Measurements from ENCODE around the gene NELL2.
"Not testable (repeated sequence)": the region's sequence is repeated elsewhere in the genome, so short reads cannot be mapped to it uniquely, and the experiment has no call there.

The NELL2 gene

DNA sequence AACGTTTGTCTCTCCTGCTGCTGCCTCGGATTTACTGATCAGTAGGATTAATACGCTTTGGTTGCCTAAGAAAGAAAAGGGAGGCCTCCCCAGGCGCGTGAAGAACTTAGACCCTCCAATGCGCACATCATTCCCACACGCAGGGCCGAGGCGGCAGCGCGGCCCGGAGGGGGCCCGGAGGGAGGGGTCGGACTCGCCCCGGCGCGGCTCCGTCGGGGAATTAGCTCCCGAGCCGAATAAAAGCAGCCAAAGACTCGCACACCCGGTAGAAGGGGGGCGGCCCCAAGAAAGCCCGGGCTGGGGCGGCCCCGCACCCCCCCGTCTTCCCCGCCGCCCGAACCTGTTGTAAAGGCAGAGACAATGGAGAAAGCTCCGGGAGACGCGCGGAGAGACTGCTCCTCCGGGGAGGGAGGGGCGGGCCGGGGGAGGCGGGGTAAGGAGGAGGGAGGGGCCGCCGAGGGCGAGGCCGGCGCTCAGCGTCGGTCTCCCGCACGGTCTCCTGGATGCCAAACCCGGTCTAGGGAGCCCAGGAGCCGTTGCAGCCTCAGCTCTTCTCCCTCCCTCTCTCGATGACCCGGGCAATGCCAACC, at the start of gene NELL2:
Gene NELL2 (minus strand): TSS at position 362 of the 590 bp plus-strand sequence. CDS start 446 bp downstream, outside the sequence.
- Mint-ChIP-seq H3K4me1 (peaks cover 11% of the 10 kb centered on the region), H3K4me3 (peak within 1 kb of the TSS; percentile 96 to 100), H3K9me3 (peaks cover 14 to 17% of the 10 kb centered on the region in 2 donors), H3K27me3 (peaks cover 8% of the 10 kb centered on the region), H3K27ac (peak within 1 kb of the TSS; percentile 96 to 98)
- ATAC-seq (peak; percentile 82), DNase-seq (peak; percentile 68 to 71)

DNA sequence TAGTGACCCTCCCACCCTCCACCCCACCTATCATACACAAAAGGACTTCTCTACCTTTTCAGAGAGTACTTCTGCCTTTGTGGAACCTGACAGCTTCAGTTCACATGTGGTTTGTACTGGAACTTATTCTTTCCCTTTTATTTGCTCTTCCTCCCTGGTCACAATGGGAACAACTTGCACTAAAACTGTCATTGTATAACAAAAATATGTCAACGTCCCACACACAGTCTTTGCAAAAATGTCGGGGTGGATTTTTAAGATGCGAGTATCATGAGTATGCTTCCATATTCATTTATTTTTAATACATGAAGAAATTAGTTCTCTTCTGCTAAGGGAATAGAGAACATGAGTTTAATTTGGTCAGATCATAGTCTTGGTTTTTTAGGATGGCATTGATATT, 45.6 kb upstream of the NELL2 start:
- no peaks in the 10 kb centered on the region for H3K4me1 Mint-ChIP-seq
- H3K9me3 Mint-ChIP-seq = no peaks in the 10 kb centered on the region
- H3K4me3 Mint-ChIP-seq = no peak overlapping the region
- no peaks in the 10 kb centered on the region for H3K27me3 Mint-ChIP-seq
- ATAC-seq (no peak), DNase-seq (no peak)
- no peak overlapping the region for H3K27ac Mint-ChIP-seq

GRCh38 chr12:44917141-44917540, 41.0 kb upstream of the NELL2 start:
- DNase-seq (no peak), ATAC-seq (no peak)
- no peaks in the 10 kb centered on the region for H3K27me3 Mint-ChIP-seq
- no peaks in the 10 kb centered on the region for H3K4me1 Mint-ChIP-seq
- no peaks in the 10 kb centered on the region for H3K9me3 Mint-ChIP-seq
- H3K4me3 Mint-ChIP-seq = no peak overlapping the region
- H3K27ac Mint-ChIP-seq = no peak overlapping the region

- Mint-ChIP-seq H3K4me3 (no peak overlapping the region), H3K4me1 (no peaks in the 10 kb centered on the region), H3K9me3 (no peaks in the 10 kb centered on the region), H3K27me3 (no peaks in the 10 kb centered on the region), H3K27ac (no peak overlapping the region)
- DNase-seq (no peak), ATAC-seq (no peak)
Observed at GRCh38 chr12:44915958-44916357, 39.8 kb upstream of the NELL2 start.

GRCh38 chr12:44904321-44904720, 28.2 kb upstream of the NELL2 start:
- Mint-ChIP-seq H3K4me3 (no peak overlapping the region), H3K4me1 (no peaks in the 10 kb centered on the region), H3K27ac (no peak overlapping the region), H3K9me3 (peaks cover 20 to 25% of the 10 kb centered on the region in 2 donors), H3K27me3 (no peaks in the 10 kb centered on the region)
- no peak for ATAC-seq
- DNase-seq = no peak

GRCh38 chr12:44898108-44898507, 22.0 kb upstream of the NELL2 start:
- ATAC-seq, DNase-seq, H3K4me3 Mint-ChIP-seq, H3K27ac Mint-ChIP-seq, H3K27me3 Mint-ChIP-seq, H3K4me1 Mint-ChIP-seq: not testable (repeated sequence)
- peaks cover 27 to 47% of the 10 kb centered on the region in 2 donors for H3K9me3 Mint-ChIP-seq

DNA sequence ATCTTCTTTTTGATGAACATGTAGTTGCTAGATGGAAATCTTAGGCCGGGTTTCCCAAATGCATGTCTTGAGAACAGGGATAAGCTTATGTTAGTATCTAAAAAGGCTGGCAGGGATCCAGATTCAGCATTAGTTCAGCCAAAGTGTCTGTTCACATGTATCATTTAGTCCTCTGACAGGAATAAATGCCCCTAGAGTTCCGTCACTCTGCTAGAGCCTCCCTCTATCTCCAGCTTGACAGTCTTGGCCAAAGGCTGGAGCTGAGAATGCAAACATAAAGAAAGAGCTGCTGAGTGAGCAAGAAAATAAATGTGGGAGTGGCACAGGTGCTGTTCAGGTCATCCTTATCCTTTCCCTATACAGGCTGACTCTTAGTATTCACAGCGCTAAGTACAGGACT, 13.8 kb upstream of the NELL2 start:
- DNase-seq (no peak), ATAC-seq (no peak)
- no peak overlapping the region for H3K27ac Mint-ChIP-seq
- no peaks in the 10 kb centered on the region for H3K9me3 Mint-ChIP-seq
- H3K4me1 Mint-ChIP-seq = no peaks in the 10 kb centered on the region
- no peak overlapping the region for H3K4me3 Mint-ChIP-seq
- H3K27me3 Mint-ChIP-seq = no peaks in the 10 kb centered on the region

- ATAC-seq = no peak
- H3K4me3 Mint-ChIP-seq = no peak overlapping the region
- no peaks in the 10 kb centered on the region for H3K4me1 Mint-ChIP-seq
- DNase-seq = no peak
- H3K27me3 Mint-ChIP-seq = no peaks in the 10 kb centered on the region
- H3K9me3 Mint-ChIP-seq = no peaks in the 10 kb centered on the region
- H3K27ac Mint-ChIP-seq = no peak overlapping the region
Observed at GRCh38 chr12:44889162-44889561, 13.0 kb upstream of the NELL2 start.

- Mint-ChIP-seq H3K4me1 (no peaks in the 10 kb centered on the region), H3K4me3 (no peak overlapping the region), H3K9me3 (peaks cover 0 to 9% of the 10 kb centered on the region in 2 donors), H3K27me3 (no peaks in the 10 kb centered on the region), H3K27ac (no peak overlapping the region)
- no peak for DNase-seq
- no peak for ATAC-seq
Observed at GRCh38 chr12:44885902-44886301, 9.8 kb upstream of the NELL2 start.

DNA sequence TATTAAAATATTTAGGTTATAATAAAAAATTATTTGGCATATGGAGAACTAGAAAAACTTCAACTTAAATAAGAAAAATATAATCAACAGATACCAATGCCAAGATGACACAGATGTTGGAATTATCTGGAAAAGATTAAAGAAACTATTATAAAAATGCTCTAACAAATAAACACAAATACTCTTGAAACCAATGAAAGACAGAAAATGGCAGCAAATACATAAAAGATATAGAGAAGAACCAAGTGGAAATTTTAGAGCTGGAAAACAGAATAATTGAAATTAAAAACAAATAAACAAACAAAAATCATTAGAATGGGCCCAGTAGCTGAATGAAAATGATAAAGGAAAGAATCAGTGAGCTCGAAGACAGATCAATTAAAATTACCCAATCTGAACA, 5.1 kb upstream of the NELL2 start:
- H3K4me1 Mint-ChIP-seq = peaks cover 10% of the 10 kb centered on the region
- ATAC-seq (no peak), DNase-seq (no peak)
- peaks cover 17 to 22% of the 10 kb centered on the region in 2 donors for H3K9me3 Mint-ChIP-seq
- no peak overlapping the region for H3K4me3 Mint-ChIP-seq
- peaks cover 8% of the 10 kb centered on the region for H3K27me3 Mint-ChIP-seq
- no peak overlapping the region for H3K27ac Mint-ChIP-seq

DNA sequence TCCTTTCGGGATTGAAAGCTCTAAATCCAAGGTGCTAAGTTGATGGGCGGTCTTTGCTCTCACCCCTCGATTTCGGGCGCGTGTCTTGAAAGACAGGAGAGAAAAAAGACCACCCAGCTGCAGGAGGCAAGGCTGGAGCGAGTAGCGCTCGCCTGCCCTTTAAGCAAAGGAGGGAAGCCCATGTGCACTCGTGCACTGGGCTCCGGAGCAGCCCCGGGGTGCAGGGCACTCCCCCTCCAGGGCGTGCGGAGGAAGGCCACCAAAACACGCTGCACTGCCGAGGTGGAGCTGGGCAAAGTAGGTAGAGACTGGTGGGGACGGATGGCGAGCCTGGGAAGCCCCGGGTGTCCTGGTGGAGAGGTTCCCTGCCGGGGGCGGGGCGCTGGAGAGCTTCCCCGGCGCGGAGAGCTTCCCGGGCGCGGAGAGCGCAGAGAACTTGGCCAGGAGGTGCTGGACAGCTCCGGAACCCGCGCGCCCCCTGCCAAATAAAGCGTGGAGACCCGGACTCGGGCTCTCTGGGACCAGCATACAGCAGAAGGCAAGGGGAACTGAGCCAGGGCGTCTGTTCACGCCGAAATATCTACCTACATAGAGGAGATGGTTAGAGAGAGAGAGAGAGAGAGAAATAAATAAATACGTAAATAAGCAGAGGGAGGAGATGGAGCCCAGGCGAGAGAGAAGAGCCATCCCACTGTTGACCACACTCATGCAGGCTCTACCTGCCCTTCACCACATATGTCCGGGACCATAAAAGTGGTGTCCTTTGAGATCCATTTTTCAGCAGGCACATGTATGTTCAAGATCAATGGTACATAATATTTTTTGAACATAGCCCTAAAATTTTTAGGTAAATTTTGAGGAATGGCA, 662 bp upstream of the NELL2 start:
- Mint-ChIP-seq H3K4me3 (peak overlapping the region; percentile 96 to 100), H3K27ac (peak overlapping the region; percentile 81 to 83), H3K4me1 (peaks cover 10% of the 10 kb centered on the region), H3K9me3 (peaks cover 17 to 21% of the 10 kb centered on the region in 2 donors), H3K27me3 (peaks cover 8% of the 10 kb centered on the region)
- ATAC-seq = peak; percentile 88
- DNase-seq = peak in 1 of 2 donors; percentile 74

DNA sequence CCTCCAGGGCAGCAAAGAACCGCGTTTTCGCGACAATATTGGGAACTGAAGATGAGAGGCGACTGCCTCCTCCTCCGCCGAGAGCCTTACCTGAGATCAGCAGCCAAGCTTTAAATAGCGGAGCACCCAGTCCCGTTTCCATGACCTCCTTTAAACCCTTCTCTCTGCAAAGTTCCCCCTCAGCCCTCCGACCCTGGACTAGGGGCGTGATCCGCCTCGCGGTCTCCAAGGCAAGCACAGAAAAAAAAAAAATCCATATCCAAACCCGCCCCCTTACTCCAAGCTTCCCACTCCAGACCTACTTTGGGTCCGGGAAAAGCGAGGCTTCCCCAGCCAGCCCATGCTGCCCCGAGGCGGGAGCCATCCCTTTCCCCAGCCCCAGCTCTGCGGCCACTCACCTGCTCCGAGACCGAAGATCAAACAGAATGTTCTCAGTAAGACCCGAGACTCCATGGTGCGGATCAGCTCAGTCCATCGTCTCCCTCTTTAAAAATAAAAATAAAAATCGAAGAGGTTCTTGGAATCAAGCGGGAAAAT, 630 bp downstream of the NELL2 start:
- H3K4me3 Mint-ChIP-seq = peak overlapping the region; percentile 96 to 100
- peak in 1 of 2 donors; percentile 26 for DNase-seq
- H3K27ac Mint-ChIP-seq = peak overlapping the region; percentile 96 to 98
- peak; percentile 9 for ATAC-seq
- H3K4me1 Mint-ChIP-seq = peaks cover 17% of the 10 kb centered on the region
- H3K9me3 Mint-ChIP-seq = peaks cover 16 to 17% of the 10 kb centered on the region in 2 donors
- H3K27me3 Mint-ChIP-seq = peaks cover 8% of the 10 kb centered on the region

DNA sequence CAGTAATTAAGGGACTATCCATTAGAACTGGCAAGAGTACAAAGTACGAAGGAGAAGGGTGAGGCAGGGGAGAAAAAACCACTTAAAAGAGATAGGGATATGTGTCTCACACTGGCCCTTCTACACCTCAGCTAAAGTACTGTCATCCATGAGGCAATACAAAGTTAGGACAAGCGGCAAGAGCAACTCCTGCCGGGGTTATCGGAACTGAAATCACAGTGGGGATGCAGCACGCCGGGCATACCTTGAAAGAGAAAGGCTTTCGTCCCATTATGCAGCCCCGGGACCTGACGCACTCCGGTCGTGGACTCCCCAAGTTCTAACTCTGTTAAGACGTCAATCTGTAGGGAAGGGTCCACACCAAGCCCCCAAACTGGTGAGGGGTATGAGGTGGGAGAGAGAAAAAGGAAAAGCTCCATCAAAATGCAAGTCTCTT, 1.1 kb downstream of the NELL2 start:
- Mint-ChIP-seq H3K27me3 (peaks cover 8% of the 10 kb centered on the region), H3K4me3 (peak overlapping the region; percentile 96 to 100), H3K9me3 (peaks cover 13 to 20% of the 10 kb centered on the region in 2 donors), H3K27ac (peak overlapping the region; percentile 96 to 98), H3K4me1 (peaks cover 22% of the 10 kb centered on the region)
- DNase-seq (peak; percentile 35 to 38), ATAC-seq (peak; percentile 14)

DNA sequence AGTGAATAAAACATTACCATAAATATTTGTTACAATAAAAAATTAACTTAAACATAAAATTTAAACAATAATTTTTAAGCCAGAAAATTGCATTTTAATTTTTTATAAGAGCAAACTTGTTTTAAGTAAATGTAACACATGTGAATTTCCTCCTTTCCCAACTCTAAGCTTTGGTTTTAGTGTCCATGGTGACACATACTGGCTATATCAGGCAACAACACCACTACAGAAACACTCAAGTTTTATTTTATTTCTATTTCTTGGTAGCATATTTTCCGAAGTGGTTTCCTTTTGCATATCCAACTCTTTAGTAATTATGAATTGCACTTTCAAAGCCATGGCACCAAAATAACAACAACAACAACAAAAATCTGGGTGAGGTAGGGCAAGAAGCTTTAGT, 2.2 kb downstream of the NELL2 start:
- DNase-seq (no peak), ATAC-seq (no peak)
- H3K27me3 Mint-ChIP-seq = peaks cover 8% of the 10 kb centered on the region
- H3K4me3 Mint-ChIP-seq = peak overlapping the region; percentile 96 to 100
- peaks cover 4 to 13% of the 10 kb centered on the region in 2 donors for H3K9me3 Mint-ChIP-seq
- H3K4me1 Mint-ChIP-seq = peaks cover 33% of the 10 kb centered on the region
- H3K27ac Mint-ChIP-seq = peak overlapping the region; percentile 49 to 96

DNA sequence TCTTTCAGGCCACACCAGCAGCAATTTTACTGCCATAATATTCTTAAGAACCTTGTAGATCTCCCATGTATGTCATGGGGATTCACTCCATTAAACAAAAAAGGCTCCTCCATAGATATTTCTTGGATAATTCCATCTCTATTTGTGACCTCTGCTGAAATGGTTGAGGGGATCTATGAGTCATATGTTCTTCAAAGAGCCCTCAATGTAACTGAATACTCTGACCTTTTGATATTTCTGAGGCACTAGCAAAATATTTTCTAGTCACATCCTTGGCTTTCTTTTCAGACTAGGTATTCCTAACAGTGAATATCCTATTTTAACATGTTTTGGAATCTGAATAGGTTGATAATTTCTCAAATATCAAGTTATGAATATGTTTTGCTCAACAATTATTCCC, 6.6 kb downstream of the NELL2 start:
- H3K27ac Mint-ChIP-seq = peak overlapping the region; percentile 30 to 55

DNA sequence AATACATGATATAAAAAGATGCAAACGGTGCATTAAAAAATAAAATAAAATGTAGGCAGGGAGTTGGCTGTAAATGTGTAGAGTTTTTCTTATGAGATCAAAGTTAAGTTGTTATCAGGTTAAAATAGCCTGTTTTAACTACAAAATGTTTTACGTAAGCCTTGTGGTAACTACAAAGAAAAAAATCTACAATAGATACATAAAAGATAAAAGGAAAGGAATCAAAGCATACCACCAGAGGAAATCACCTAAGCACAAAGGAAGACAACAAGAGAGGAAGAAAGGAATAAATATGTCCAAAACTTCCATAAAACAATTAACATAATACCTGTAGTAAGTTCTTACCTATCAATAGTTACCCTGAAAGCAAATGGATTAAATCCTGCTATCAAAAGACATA, 12.2 kb downstream of the NELL2 start:
- Mint-ChIP-seq H3K4me3 (peak overlapping the region in 1 of 2 donors; percentile 10), H3K9me3 (peaks cover 10 to 26% of the 10 kb centered on the region in 2 donors), H3K27me3 (no peaks in the 10 kb centered on the region), H3K4me1 (peaks cover 70% of the 10 kb centered on the region), H3K27ac (peak overlapping the region in 1 of 2 donors; percentile 28)
- DNase-seq (no peak), ATAC-seq (no peak)

More for the DNA sequence above, 6.6 kb downstream of the NELL2 start:
- peak overlapping the region; percentile 34 to 77 for H3K4me3 Mint-ChIP-seq
- H3K4me1 Mint-ChIP-seq = peaks cover 41% of the 10 kb centered on the region
- no peaks in the 10 kb centered on the region for H3K27me3 Mint-ChIP-seq
- peak; percentile 50 for ATAC-seq
- H3K9me3 Mint-ChIP-seq = peaks cover 10 to 23% of the 10 kb centered on the region in 2 donors
- no peak for DNase-seq
